ENCODE data around the gene LSM14B.
"Not testable (repeated sequence)": the region's sequence is repeated elsewhere in the genome, so short reads cannot be mapped to it uniquely, and the experiment has no call there.

The LSM14B gene

GRCh38 chr20:62147125-62147524 lies 24.9 kb downstream of the LSM14B start:
- no peak overlapping the region for H3K4me3 ChIP-seq (ENCODE audit: control insufficient read depth, low read depth, low read length)
- DNase-seq (ENCODE audit: low read depth), result no peak
- TF ChIP-seq, protein P1, sequence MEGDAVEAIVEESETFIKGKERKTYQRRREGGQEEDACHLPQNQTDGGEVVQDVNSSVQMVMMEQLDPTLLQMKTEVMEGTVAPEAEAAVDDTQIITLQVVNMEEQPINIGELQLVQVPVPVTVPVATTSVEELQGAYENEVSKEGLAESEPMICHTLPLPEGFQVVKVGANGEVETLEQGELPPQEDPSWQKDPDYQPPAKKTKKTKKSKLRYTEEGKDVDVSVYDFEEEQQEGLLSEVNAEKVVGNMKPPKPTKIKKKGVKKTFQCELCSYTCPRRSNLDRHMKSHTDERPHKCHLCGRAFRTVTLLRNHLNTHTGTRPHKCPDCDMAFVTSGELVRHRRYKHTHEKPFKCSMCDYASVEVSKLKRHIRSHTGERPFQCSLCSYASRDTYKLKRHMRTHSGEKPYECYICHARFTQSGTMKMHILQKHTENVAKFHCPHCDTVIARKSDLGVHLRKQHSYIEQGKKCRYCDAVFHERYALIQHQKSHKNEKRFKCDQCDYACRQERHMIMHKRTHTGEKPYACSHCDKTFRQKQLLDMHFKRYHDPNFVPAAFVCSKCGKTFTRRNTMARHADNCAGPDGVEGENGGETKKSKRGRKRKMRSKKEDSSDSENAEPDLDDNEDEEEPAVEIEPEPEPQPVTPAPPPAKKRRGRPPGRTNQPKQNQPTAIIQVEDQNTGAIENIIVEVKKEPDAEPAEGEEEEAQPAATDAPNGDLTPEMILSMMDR (conservative IDR thresholded peaks at IDR 0.05; ENCODE audit: control insufficient read depth, insufficient read depth, low read depth, low read length), result no peak

DNA sequence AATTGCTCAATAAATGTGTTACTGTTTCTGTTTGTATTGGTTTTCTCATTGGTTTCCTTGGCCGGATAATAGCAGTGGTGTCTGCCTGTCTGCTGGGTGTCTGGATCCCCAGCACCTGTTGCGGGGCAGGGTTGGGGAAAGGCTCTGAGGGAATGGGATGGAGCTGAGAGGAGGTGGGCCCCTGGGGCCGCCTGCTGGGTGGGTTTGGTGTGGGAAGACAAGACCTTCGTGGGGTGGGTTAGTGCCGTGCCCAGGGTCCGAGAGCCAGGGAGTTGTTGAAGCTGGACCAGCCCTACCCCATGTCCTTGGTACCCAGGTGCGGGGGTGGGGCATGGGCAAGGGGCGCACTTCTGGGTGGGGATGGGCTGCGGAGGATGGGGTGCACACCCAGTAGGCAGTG lies 25.3 kb downstream of the LSM14B start:
- TF ChIP-seq, protein P1 (conservative IDR thresholded peaks at IDR 0.05; ENCODE audit: control insufficient read depth, insufficient read depth, low read depth, low read length), result no peak
- no peak for DNase-seq (ENCODE audit: low read depth)
- no peak overlapping the region for H3K4me3 ChIP-seq (ENCODE audit: control insufficient read depth, low read depth, low read length)

- not testable (repeated sequence) for H3K4me3 ChIP-seq (ENCODE audit: control insufficient read depth, low read depth, low read length); DNase-seq (ENCODE audit: low read depth)
These were observed 26.1 kb downstream of the LSM14B start for GRCh38 chr20:62148383-62148782.

GRCh38 chr20:62148908-62149314 lies 26.6 kb downstream of the LSM14B start:
- TF ChIP-seq, protein P1 (conservative IDR thresholded peaks at IDR 0.05; ENCODE audit: control insufficient read depth, insufficient read depth, low read depth, low read length), result no peak
- no peak for DNase-seq (ENCODE audit: low read depth)
- no peak overlapping the region for H3K4me3 ChIP-seq (ENCODE audit: control insufficient read depth, low read depth, low read length)

DNA sequence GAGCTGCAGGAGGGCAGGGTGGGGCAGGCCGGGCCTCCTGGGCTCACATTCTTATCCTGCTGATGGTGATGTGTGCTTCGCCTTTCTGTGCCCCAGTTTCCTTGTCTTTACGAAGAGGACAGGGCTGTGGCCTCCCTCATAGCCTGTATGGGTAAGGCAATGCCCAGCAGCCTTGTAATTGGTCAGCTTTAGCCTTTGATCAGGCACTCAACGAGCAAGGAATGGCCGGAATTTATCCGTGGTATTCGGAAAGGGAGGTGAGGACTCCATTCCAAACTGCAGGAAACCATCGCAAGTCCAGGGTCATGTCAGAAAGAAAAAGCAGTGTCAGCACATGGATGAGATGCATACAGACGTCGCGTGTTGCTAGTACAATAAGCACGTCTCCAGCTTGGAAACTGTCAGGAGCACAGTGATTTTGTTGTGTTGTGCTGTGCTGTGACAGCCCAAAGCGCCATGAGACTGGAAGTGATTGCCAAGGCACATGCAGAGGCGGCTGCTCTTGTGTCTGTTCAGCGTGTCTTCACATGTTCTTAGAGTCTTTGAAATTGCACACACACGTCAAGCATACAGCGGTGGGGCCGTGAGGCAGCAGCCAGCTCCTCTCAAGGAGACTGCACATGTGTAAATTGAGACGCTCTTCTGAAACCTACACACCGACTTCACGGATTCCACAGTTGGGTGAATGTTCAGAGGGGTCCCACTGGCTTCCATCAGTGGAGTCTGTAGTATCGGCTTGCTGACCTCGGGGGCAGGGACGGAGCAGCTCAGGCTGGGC lies 27.4 kb downstream of the LSM14B start:
- H3K4me3 ChIP-seq (ENCODE audit: control insufficient read depth, low read depth, low read length), result no peak overlapping the region
- TF ChIP-seq, protein P1 (conservative IDR thresholded peaks at IDR 0.05; ENCODE audit: control insufficient read depth, insufficient read depth, low read depth, low read length), result no peak
- no peak for DNase-seq (ENCODE audit: low read depth)

GRCh38 chr20:62150310-62150575 lies 28.0 kb downstream of the LSM14B start:
- H3K4me3 ChIP-seq (ENCODE audit: control insufficient read depth, low read depth, low read length), result no peak overlapping the region
- TF ChIP-seq, protein P1 (conservative IDR thresholded peaks at IDR 0.05; ENCODE audit: control insufficient read depth, insufficient read depth, low read depth, low read length), result no peak
- DNase-seq (ENCODE audit: low read depth), result no peak

GRCh38 chr20:62151225-62151624 lies 28.9 kb downstream of the LSM14B start:
- no peak for DNase-seq (ENCODE audit: low read depth)

More at GRCh38 chr20:62151225-62151624, 28.9 kb downstream of the LSM14B start:
- TF ChIP-seq, protein P1 (conservative IDR thresholded peaks at IDR 0.05; ENCODE audit: control insufficient read depth, insufficient read depth, low read depth, low read length), result no peak
- no peak overlapping the region for H3K4me3 ChIP-seq (ENCODE audit: control insufficient read depth, low read depth, low read length)

All from fibroblast of mammary gland (primary cell).